Left lung (tissue), 10 donors: ENCODE measurements around the gene TAS2R40. TPM values are rescaled to one million over a fixed set of nuclear protein-coding genes. Genes with fewer than 3 reads are reported as not detected.

ENCODE experiments used
- ATAC-seq: fragments of 200-7000 bp; cut with Tn5 transposase; one replicate; pipeline ENCODE4 v1.9.1; 2020; ENCODE audit warnings: moderate library complexity
- DNase-seq, 4 donors: peaks; one replicate each; pipeline ENCODE4 v3.0.0-alpha.2; 2013 to 2020
- H3K27ac ChIP-seq, 2 donors: fragments of 200-600 bp; sonication (generic) in 1 of 2; one replicate each; pipeline versions ENCODE4 v1.5.0 to v1.8.0; 2020 to 2021
- H3K27me3 ChIP-seq, 2 donors: fragments of 200-600 bp; sonication (generic) in 1 of 2; one replicate each; pipeline versions ENCODE4 v1.5.0 to v1.8.0; 2020 to 2021
- H3K36me3 ChIP-seq, 2 donors: fragments of 200-600 bp; sonication (generic) in 1 of 2; one replicate each; pipeline versions ENCODE4 v1.5.0 to v1.8.0; 2020 to 2021
- H3K4me1 ChIP-seq, 2 donors: fragments of 200-600 bp; one replicate each; pipeline ENCODE4 v1.8.0; 2021
- H3K4me3 ChIP-seq, 2 donors: fragments of 200-600 bp; sonication (generic) in 1 of 2; one replicate each; pipeline versions ENCODE4 v1.5.0 to v1.8.0; 2020 to 2021; ENCODE audit warnings: mild to moderate bottlenecking in 1 of 2
- H3K9me3 ChIP-seq, 2 donors: fragments of 200-600 bp; sonication (generic) in 1 of 2; one replicate each; pipeline versions ENCODE4 v1.5.0 to v1.8.0; 2020 to 2021
- intact Hi-C, 2 donors: fragments of 100-400 bp; cut with DNase I; formaldehyde crosslinking; loops; one replicate each; pipeline versions ENCODE4 v1.11.2 to v1.14.2; 2022
- polyA plus RNA-seq, 6 donors: library from polyadenylated mRNA; unstranded; fragments of 120-200 nt; gene quantifications; one replicate each; pipeline ENCODE4 v1.2.1, GENCODE V29; 2013; ENCODE audit not compliant: insufficient read length in 6 of 6
- total RNA-seq, 2 donors: library from RNA; stranded (reverse); fragmentation: NEBNext Ultra II Directional; extraction: Animal tissue kit (Norgen Biotek cat#: 25700); gene quantifications; one replicate each; pipeline ENCODE4 v1.2.1, GENCODE V29; 2021
- TF ChIP-seq, protein P1 (sequence below), 2 donors: fragments of 200-600 bp; sonication (generic) in 1 of 2; IDR thresholded peaks; one replicate each; pipeline versions ENCODE4 v1.5.0 to v1.8.0; 2021; ENCODE audit warnings: antibody characterized with exemption in 2 of 2
- donor health status: DM: no; HTN: yes; CAD: no.
- donor health status: DM: no; HTN: no; CAD: no.

The TAS2R40 gene
- total and polyA plus RNA-seq, 8 donors: not detected

DNA sequence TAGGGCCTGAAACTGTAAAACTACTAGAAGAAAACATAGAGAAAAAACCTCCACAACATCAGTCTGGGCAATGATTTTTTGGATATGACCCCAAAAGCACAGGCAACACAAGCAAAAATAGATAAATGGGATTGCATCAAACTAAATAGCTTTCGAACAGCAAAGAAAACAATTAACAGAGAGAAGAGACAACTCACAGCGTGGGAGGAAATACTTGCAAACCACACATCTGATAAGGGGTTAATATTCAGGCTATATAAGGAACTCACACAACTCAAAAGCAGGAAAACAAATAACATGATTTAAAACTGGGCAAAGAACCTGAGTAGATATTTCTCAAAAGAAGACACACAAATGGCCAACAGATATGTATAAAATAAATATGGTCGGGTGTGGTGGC lies 33.7 kb downstream of the TAS2R40 start:
- H3K4me1 ChIP-seq: peaks cover 0 to 10% of the 10 kb centered on the region in 2 donors

DNA sequence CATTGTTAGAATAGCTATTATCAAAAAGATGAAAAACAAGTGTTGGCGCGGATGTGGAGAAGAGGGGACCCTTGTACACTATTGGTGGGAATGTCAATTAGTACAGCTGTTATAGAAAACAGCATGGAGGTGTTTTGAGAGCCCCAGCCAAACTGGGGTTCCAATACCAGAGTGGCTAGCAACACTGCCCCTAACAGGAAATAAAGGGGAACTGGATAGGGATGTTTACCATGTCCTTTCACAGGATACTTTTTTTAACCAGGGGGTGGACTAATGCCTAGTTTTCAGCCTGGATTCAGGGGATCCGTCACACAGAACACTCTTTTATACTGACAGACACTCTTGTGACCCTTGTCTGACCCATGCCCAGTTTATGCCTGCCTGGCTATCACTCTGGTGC lies 34.5 kb downstream of the TAS2R40 start:
- Histone ChIP-seq H3K4me3 (no peak overlapping the region), H3K27ac (no peak overlapping the region), H3K9me3 (no peaks in the 10 kb centered on the region), H3K36me3 (no peaks in the 10 kb centered on the region), H3K4me1 (peaks cover 0 to 8% of the 10 kb centered on the region in 2 donors), H3K27me3 (no peaks in the 10 kb centered on the region)
- TF ChIP-seq, protein P1, sequence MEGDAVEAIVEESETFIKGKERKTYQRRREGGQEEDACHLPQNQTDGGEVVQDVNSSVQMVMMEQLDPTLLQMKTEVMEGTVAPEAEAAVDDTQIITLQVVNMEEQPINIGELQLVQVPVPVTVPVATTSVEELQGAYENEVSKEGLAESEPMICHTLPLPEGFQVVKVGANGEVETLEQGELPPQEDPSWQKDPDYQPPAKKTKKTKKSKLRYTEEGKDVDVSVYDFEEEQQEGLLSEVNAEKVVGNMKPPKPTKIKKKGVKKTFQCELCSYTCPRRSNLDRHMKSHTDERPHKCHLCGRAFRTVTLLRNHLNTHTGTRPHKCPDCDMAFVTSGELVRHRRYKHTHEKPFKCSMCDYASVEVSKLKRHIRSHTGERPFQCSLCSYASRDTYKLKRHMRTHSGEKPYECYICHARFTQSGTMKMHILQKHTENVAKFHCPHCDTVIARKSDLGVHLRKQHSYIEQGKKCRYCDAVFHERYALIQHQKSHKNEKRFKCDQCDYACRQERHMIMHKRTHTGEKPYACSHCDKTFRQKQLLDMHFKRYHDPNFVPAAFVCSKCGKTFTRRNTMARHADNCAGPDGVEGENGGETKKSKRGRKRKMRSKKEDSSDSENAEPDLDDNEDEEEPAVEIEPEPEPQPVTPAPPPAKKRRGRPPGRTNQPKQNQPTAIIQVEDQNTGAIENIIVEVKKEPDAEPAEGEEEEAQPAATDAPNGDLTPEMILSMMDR (IDR thresholded peaks at IDR 0.05): no peak
- no peak for ATAC-seq
- DNase-seq: no peak
- intact Hi-C loops: no loop called here

More for the DNA sequence above, 33.7 kb downstream of the TAS2R40 start:
- DNase-seq: no peak
- TF ChIP-seq, protein P1 (IDR thresholded peaks at IDR 0.05): no peak
- Histone ChIP-seq H3K9me3 (no peaks in the 10 kb centered on the region), H3K27ac (no peak overlapping the region), H3K27me3 (no peaks in the 10 kb centered on the region), H3K4me3 (no peak overlapping the region), H3K36me3 (no peaks in the 10 kb centered on the region)
- intact Hi-C loops: no loop called here
- ATAC-seq: no peak

DNA sequence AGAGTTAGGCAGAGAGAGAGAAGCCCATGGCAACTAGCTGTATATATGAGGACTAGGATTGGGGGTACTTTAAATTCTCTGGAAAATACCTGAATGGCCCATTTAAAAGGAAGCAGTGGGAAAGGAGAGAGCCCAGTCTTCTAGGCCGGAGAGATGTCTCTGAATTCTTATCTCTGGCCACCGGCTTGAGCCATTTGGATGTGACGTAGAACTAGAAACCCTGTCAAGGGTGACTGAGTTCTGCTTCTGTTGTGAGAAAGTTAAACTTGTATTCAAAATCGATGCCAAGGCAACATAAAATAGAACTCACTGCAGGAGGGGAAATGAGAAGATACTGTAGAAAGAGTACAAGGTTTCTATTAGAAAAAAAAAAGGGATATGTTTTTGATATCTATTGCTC lies 35.1 kb downstream of the TAS2R40 start:
- ATAC-seq (no peak), DNase-seq (no peak)
- Histone ChIP-seq H3K4me3 (no peak overlapping the region), H3K27ac (no peak overlapping the region), H3K27me3 (no peaks in the 10 kb centered on the region), H3K9me3 (no peaks in the 10 kb centered on the region), H3K36me3 (no peaks in the 10 kb centered on the region), H3K4me1 (peaks cover 0 to 8% of the 10 kb centered on the region in 2 donors)
- intact Hi-C loops: no loop called here
- TF ChIP-seq, protein P1 (IDR thresholded peaks at IDR 0.05): no peak

DNA sequence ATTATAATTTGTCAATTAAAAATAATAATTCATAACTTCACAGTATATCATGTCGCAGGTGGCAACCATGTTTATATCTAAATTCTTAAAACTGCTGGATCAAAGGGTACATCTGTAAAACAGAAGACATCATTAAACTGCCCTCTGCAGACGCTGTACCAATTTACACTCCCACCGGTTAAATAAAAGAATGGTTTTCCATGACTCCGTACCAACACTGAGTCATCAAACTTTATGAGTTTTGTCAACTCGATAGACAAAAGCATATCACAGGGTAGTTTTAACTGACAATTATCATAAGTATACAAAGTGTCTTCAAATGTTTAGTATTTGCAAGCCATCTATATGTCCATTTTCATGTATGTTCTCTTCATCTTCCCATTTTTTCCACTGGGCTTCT lies 35.7 kb downstream of the TAS2R40 start:
- no peak for DNase-seq
- intact Hi-C loops: no loop called here
- TF ChIP-seq, protein P1 (IDR thresholded peaks at IDR 0.05): no peak
- no peaks in the 10 kb centered on the region for H3K27me3 ChIP-seq
- peaks cover 0 to 8% of the 10 kb centered on the region in 2 donors for H3K4me1 ChIP-seq
- no peak for ATAC-seq
- no peak overlapping the region for H3K27ac ChIP-seq
- H3K4me3 ChIP-seq: no peak overlapping the region
- H3K36me3 ChIP-seq: no peaks in the 10 kb centered on the region
- no peaks in the 10 kb centered on the region for H3K9me3 ChIP-seq

DNA sequence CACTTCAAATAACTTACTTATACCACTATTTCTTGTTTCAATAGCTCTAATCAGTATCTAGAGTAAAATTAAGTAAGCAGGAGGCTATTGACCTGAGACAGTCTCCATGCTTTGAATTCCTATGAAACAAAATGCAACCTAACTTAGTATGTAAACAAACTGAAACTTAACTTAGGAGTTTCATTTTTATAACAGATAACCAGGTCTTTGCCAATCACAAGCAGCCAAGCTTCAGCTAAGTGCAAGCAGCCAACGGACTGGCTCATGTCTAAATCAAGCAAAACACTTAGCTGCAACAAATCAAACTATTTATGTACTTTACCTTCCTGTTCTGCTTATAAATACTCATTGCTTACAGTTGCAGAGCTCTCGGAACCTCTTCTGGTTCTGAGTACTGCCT lies 37.0 kb downstream of the TAS2R40 start:
- Histone ChIP-seq H3K27me3 (no peaks in the 10 kb centered on the region), H3K9me3 (no peaks in the 10 kb centered on the region), H3K4me3 (no peak overlapping the region), H3K36me3 (no peaks in the 10 kb centered on the region), H3K4me1 (peaks cover 0 to 13% of the 10 kb centered on the region in 2 donors), H3K27ac (peak overlapping the region; percentile 20 to 47)
- ATAC-seq (peak; percentile 51), DNase-seq (no peak)
- intact Hi-C loops: no loop called here
- TF ChIP-seq, protein P1 (IDR thresholded peaks at IDR 0.05): no peak
